ENCODE results near the gene FTO.

- TF ChIP-seq CTCF (conservative IDR thresholded peaks at IDR 0.05) (no peak), ZFX (IDR thresholded peaks at IDR 0.05) (no peak)
Observed at GRCh38 chr16:53855511-53855910, 151.6 kb downstream of the FTO start.
